A549 (cell line): ENCODE results near the gene TALDO1. TPM values are rescaled to one million over a fixed set of nuclear protein-coding genes. Genes with fewer than 3 reads are reported as not detected.
A peak's percentile ranks its signal among the peaks of the same experiment; 100 is the strongest.

Experiments used
- ATAC-seq, 2 experiments: fragments of 200-7000 bp in 1 of 2; fragments of >200 bp in 1 of 2; cut with Nextera tagmentation in 1 of 2; cut with Tn5 transposase in 1 of 2; 3 replicates each; pipeline versions ENCODE4 v1.8.0 to v1.9.1; 2018 to 2020; ENCODE audit warnings: mild to moderate bottlenecking in 1 of 2, moderate library complexity in 1 of 2
- CTCF ChIA-PET: fragments of 300-600 bp; sonication (Branson Sonifier 250); formaldehyde crosslinking; extraction: SDS; loops from one replicate; lab custom pipeline; 2021; ENCODE audit warnings: antibody characterized with exemption, inconsistent platforms; lab: Yijun Ruan, JAX
- POLR2A ChIA-PET: fragments of 350-600 bp; formaldehyde crosslinking; extraction: SDS; loops from one replicate; lab custom pipeline; 2021; ENCODE audit warnings: antibody characterized with exemption, inconsistent platforms; lab: Yijun Ruan, JAX
- DNase-seq, 2 experiments: peaks; one replicate each; pipeline versions ENCODE4 v3.0.0 to v3.0.0-alpha.2; 2011 to 2016; ENCODE audit warnings: low read depth in 1 of 2, low spot score in 1 of 2
- FAIRE-seq: peaks from 2 replicates; lab custom pipeline; 2011; peaks lifted over from hg19 to GRCh38; lab: Jason Lieb, UNC
- H3K27ac ChIP-seq, 2 experiments: fragments of >200 bp; sonication (Bioruptor Twin); formaldehyde crosslinking; 3 replicates each; pipeline ENCODE4 v1.5.1; 2016 to 2017
- H3K4me1 ChIP-seq: fragments of >200 bp; sonication (Bioruptor Twin); formaldehyde crosslinking; 3 replicates; pipeline ENCODE4 v1.6.1; 2016
- H3K4me2 ChIP-seq: fragments of >200 bp; sonication (Bioruptor Twin); formaldehyde crosslinking; 3 replicates; pipeline ENCODE4 v1.6.1; 2016
- H3K4me3 ChIP-seq: fragments of >200 bp; sonication (Bioruptor Twin); formaldehyde crosslinking; 3 replicates; pipeline ENCODE4 v1.5.1; 2016
- H3K9me3 ChIP-seq: fragments of >200 bp; sonication (Bioruptor Twin); formaldehyde crosslinking; 3 replicates; pipeline ENCODE4 v1.6.1; 2016
- BHLHE40 ChIP-seq: IDR thresholded peaks from 2 replicates; pipeline ENCODE4 v1.6.1; 2012; ENCODE audit warnings: low read depth, low read length, inconsistent platforms
- CBX8 ChIP-seq: fragments of 200-600 bp; sonication (generic); IDR thresholded peaks from 2 replicates; pipeline ENCODE4 v1.6.1; 2016
- CHD4 ChIP-seq: fragments of 200-600 bp; sonication (generic); IDR thresholded peaks from 2 replicates; pipeline ENCODE4 v1.6.1; 2016; ENCODE audit warnings: antibody characterized with exemption, mild to moderate bottlenecking, borderline replicate concordance
- EHF ChIP-seq: fragments of 250-450 bp; sonication (Bioruptor Pico); IDR thresholded peaks from 2 replicates; pipeline ENCODE4 v1.5.0; 2020; ENCODE audit warnings: mild to moderate bottlenecking
- ESRRA ChIP-seq: fragments of 150-350 bp; IDR thresholded peaks from 2 replicates; pipeline ENCODE4 v1.6.1; 2014; ENCODE audit warnings: mild to moderate bottlenecking, low read length, borderline replicate concordance
- HDAC2 ChIP-seq: fragments of 200-600 bp; sonication (generic); IDR thresholded peaks from 2 replicates; pipeline ENCODE4 v1.6.1; 2016
- HEYL ChIP-seq: fragments of 250-450 bp; sonication (Bioruptor Pico); IDR thresholded peaks from 2 replicates; pipeline ENCODE4 v1.8.0; 2021; ENCODE audit warnings: mild to moderate bottlenecking, moderate library complexity
- JUN ChIP-seq, 2 experiments: fragments of >200 bp; sonication (Bioruptor Twin); formaldehyde crosslinking; IDR thresholded peaks; 2 replicates in 1 of 2; 3 replicates in 1 of 2; pipeline ENCODE4 v1.6.1; 2016 to 2017
- JUNB ChIP-seq: fragments of >200 bp; sonication (Bioruptor Twin); formaldehyde crosslinking; IDR thresholded peaks from 2 replicates; pipeline ENCODE4 v1.6.1; 2016
- KDM1A ChIP-seq: fragments of 200-600 bp; sonication (generic); IDR thresholded peaks from 2 replicates; pipeline ENCODE4 v1.6.1; 2016; ENCODE audit warnings: low read depth, mild to moderate bottlenecking
- KDM5A ChIP-seq: fragments of 200-600 bp; sonication (generic); IDR thresholded peaks from 2 replicates; pipeline ENCODE4 v1.6.1; 2016; ENCODE audit warnings: antibody characterized with exemption, mild to moderate bottlenecking
- MAFK ChIP-seq: fragments of 450-650 bp; IDR thresholded peaks from 2 replicates; pipeline ENCODE4 v1.6.1; 2014; ENCODE audit not compliant: partially characterized antibody
- MAZ ChIP-seq: fragments of 150-350 bp; IDR thresholded peaks from 2 replicates; pipeline ENCODE4 v1.6.1; 2014; ENCODE audit warnings: antibody characterized with exemption, low read depth, low read length, borderline replicate concordance
- NPAS2 ChIP-seq: fragments of 250-450 bp; sonication (Bioruptor Pico); IDR thresholded peaks from 2 replicates; pipeline ENCODE4 v1.8.0; 2022; ENCODE audit warnings: mild to moderate bottlenecking, moderate library complexity, borderline replicate concordance
- NR3C1 ChIP-seq: fragments of >200 bp; sonication (Bioruptor Twin); formaldehyde crosslinking; IDR thresholded peaks from 3 replicates; pipeline ENCODE4 v1.6.1; 2017
- POLR2A ChIP-seq: IDR thresholded peaks from 2 replicates; pipeline ENCODE4 v1.6.1; 2012; ENCODE audit warnings: mild to moderate bottlenecking, low read length
- POLR2AphosphoS2 ChIP-seq: conservative IDR thresholded peaks from 2 replicates; pipeline ENCODE4 v1.6.1; 2012; ENCODE audit warnings: low read length, improper control_type of control experiment, inconsistent platforms
- RCOR1 ChIP-seq: fragments of 150-350 bp; IDR thresholded peaks from 2 replicates; pipeline ENCODE4 v1.6.1; 2014; ENCODE audit warnings: antibody characterized with exemption, low read length, low read depth
- SMC3 ChIP-seq: fragments of >200 bp; sonication (Bioruptor Twin); formaldehyde crosslinking; IDR thresholded peaks from 3 replicates; pipeline ENCODE4 v1.6.1; 2018; ENCODE audit warnings: inconsistent platforms
- SREBF2 ChIP-seq: fragments of 450-650 bp; IDR thresholded peaks from 2 replicates; pipeline ENCODE4 v1.6.1; 2014; ENCODE audit warnings: mild to moderate bottlenecking, moderate library complexity
- ZNF302 ChIP-seq: fragments of 250-450 bp; sonication (Bioruptor Pico); IDR thresholded peaks from 2 replicates; pipeline ENCODE4 v1.9.0; 2021; ENCODE audit warnings: inconsistent platforms, mild to moderate bottlenecking, moderate library complexity
- ZSCAN20 ChIP-seq: fragments of 250-450 bp; sonication (Bioruptor Pico); IDR thresholded peaks from 2 replicates; pipeline ENCODE4 v1.8.0; 2022; ENCODE audit warnings: mild to moderate bottlenecking, moderate library complexity
- WGBS: methylation state at CpG from one replicate; pipeline ENCODE4 v1.1.6; 2017; ENCODE audit errors: missing lambda C conversion rate; 5-methylcytosine and 5-hydroxymethylcytosine counted together
- polyA plus RNA-seq, 4 experiments: library from polyadenylated mRNA; depleted of rRNA in 3 of 4; stranded (reverse); fragments of >200 nt; fragmentation: RNase III in 1 of 4; extraction: RNeasy Plus Mini Kit Qiagen cat#74134 plus additional on column Dnase treatment in 1 of 4; gene quantifications; 2 replicates in 3 of 4; 3 replicates in 1 of 4; pipeline ENCODE4 v1.2.3, GENCODE V29; 2011 to 2017
- TF ChIP-seq, protein P1 (sequence below): fragments of 200-600 bp; sonication (generic); IDR thresholded peaks from 2 replicates; pipeline ENCODE4 v1.6.1; 2016; ENCODE audit warnings: antibody characterized with exemption, mild to moderate bottlenecking, moderate library complexity
- TF ChIP-seq, protein P2 (sequence below): fragments of 250-450 bp; sonication (Bioruptor Pico); IDR thresholded peaks from 2 replicates; pipeline ENCODE4 v1.5.0; 2020; ENCODE audit warnings: low read depth, mild to moderate bottlenecking, moderate library complexity
- TF ChIP-seq, protein P3 (sequence below): fragments of 250-450 bp; sonication (Bioruptor Pico); IDR thresholded peaks from 2 replicates; pipeline ENCODE4 v1.5.0; 2021; ENCODE audit warnings: mild to moderate bottlenecking, moderate library complexity, borderline replicate concordance
- TF ChIP-seq, protein P4 (sequence below): fragments of 150-350 bp; IDR thresholded peaks from 2 replicates; pipeline ENCODE4 v1.6.1; 2014; ENCODE audit warnings: low read depth, mild to moderate bottlenecking, low read length

The TALDO1 gene
- polyA plus RNA-seq, 2 of the 4 experiments (the other 2 are of a cell fraction), result 287 to 391 TPM

DNA sequence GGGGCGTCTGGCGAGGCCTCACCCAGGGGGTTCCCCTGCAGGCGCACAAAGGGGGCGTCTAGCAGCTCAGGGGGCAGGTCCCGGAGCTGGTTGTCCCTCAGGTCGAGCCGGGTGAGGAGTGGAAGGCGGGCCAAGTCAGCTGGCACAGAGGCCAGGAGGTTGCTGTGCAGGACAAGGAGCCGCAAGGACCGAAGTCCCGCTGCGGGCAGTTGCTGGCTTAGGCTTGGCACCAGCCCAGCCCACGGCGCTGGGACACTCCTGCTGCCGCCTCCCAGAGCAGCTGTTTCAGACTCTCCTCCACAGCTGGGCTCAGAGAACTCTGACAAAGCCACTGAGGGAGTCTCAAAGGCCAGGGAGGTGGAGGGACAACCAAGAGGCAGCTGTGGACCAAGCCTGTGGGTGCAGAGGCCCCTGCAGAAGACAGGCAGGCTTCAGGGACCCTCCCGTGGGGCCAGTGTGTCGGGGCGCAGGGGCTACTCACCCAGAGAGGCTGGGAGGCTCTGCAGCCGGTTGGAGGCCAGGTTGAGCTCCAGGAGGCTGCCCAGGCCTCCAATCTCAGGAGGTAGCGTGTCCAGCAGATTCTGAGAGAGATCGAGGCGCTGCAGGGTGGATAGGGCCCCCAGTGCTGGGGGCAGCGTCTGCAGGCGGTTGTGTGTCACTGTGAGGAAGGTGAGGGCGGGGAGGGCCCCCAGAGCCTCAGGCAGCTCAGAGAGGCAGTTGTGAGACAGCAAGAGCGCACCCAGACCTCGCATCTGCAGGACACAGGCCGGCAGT, 55.6 kb downstream of the TALDO1 start:
- POLR2A ChIA-PET, result interaction anchor here (2.0 kb wide), 1 partner anchor 17 kb away, joined by 9 read pairs; no protein-coding TSS in a partner anchor

DNA sequence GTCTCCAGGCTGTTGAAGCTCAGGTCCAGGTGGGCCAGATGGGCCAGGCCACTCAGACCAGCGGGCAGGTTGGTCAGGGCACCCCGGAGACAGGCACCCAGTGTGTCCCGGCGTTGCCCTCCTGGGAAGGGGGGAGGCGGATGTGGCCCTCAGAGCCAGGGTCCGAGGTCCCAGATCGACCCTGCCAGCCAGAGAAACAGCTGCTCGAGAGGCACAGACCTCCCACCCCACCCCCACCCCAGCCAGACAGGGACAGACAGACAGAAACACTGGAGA, 56.1 kb downstream of the TALDO1 start:
- no peak for FAIRE-seq
- H3K4me2 ChIP-seq, result no peak overlapping the region; the same call in 2 of the 3 replicates
- no peak for TF ChIP-seq HEYL (CRISPR knock-in tag)
- TF ChIP-seq ZNF302, result no peak
- no peak for TF ChIP-seq EHF (CRISPR knock-in tag)
- TF ChIP-seq MAZ, result no peak
- TF ChIP-seq ZSCAN20 (CRISPR knock-in tag), result no peak
- TF ChIP-seq NR3C1, result no peak
- no peak for TF ChIP-seq ESRRA
- TF ChIP-seq, protein P1, sequence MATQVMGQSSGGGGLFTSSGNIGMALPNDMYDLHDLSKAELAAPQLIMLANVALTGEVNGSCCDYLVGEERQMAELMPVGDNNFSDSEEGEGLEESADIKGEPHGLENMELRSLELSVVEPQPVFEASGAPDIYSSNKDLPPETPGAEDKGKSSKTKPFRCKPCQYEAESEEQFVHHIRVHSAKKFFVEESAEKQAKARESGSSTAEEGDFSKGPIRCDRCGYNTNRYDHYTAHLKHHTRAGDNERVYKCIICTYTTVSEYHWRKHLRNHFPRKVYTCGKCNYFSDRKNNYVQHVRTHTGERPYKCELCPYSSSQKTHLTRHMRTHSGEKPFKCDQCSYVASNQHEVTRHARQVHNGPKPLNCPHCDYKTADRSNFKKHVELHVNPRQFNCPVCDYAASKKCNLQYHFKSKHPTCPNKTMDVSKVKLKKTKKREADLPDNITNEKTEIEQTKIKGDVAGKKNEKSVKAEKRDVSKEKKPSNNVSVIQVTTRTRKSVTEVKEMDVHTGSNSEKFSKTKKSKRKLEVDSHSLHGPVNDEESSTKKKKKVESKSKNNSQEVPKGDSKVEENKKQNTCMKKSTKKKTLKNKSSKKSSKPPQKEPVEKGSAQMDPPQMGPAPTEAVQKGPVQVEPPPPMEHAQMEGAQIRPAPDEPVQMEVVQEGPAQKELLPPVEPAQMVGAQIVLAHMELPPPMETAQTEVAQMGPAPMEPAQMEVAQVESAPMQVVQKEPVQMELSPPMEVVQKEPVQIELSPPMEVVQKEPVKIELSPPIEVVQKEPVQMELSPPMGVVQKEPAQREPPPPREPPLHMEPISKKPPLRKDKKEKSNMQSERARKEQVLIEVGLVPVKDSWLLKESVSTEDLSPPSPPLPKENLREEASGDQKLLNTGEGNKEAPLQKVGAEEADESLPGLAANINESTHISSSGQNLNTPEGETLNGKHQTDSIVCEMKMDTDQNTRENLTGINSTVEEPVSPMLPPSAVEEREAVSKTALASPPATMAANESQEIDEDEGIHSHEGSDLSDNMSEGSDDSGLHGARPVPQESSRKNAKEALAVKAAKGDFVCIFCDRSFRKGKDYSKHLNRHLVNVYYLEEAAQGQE, result no peak
- TF ChIP-seq, protein P2, sequence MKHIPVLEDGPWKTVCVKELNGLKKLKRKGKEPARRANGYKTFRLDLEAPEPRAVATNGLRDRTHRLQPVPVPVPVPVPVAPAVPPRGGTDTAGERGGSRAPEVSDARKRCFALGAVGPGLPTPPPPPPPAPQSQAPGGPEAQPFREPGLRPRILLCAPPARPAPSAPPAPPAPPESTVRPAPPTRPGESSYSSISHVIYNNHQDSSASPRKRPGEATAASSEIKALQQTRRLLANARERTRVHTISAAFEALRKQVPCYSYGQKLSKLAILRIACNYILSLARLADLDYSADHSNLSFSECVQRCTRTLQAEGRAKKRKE (CRISPR knock-in tag), result no peak
- TF ChIP-seq MAFK, result no peak
- no peak for TF ChIP-seq CHD4
- no peak for TF ChIP-seq POLR2A
- TF ChIP-seq JUN (IDR thresholded peaks at IDR 0.05), result no peak
- no peak for TF ChIP-seq SREBF2

More for the DNA sequence above, 55.6 kb downstream of the TALDO1 start:
- WGBS, result 82% methylated on average over 23 of the region's 28 CpGs
- Histone ChIP-seq H3K4me2 (no peak overlapping the region), H3K4me3 (no peak overlapping the region), H3K27ac (no peak overlapping the region), H3K4me1 (peaks cover 15% of the 10 kb centered on the region; the same call in 2 of the 3 replicates), H3K9me3 (no peaks in the 10 kb centered on the region)
- ATAC-seq, result no peak
- CTCF ChIA-PET, result interaction anchor here (0.6 to 1.4 kb wide), 5 partner anchors 10 to 248 kb away, joined by 3 to 4 read pairs (median 3); no protein-coding TSS in a partner anchor
- DNase-seq, result no peak
- FAIRE-seq, result no peak
- no peak for TF ChIP-seq ZSCAN20 (CRISPR knock-in tag)
- TF ChIP-seq CHD4, result no peak
- no peak for TF ChIP-seq NPAS2
- TF ChIP-seq EHF (CRISPR knock-in tag), result no peak
- no peak for TF ChIP-seq KDM1A
- TF ChIP-seq, protein P3, sequence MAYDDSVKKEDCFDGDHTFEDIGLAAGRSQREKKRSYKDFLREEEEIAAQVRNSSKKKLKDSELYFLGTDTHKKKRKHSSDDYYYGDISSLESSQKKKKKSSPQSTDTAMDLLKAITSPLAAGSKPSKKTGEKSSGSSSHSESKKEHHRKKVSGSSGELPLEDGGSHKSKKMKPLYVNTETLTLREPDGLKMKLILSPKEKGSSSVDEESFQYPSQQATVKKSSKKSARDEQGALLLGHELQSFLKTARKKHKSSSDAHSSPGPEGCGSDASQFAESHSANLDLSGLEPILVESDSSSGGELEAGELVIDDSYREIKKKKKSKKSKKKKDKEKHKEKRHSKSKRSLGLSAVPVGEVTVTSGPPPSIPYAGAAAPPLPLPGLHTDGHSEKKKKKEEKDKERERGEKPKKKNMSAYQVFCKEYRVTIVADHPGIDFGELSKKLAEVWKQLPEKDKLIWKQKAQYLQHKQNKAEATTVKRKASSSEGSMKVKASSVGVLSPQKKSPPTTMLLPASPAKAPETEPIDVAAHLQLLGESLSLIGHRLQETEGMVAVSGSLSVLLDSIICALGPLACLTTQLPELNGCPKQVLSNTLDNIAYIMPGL (CRISPR knock-in tag), result no peak
- TF ChIP-seq POLR2A, result no peak
- TF ChIP-seq CBX8, result no peak
- no peak for TF ChIP-seq SMC3
- TF ChIP-seq, protein P4, sequence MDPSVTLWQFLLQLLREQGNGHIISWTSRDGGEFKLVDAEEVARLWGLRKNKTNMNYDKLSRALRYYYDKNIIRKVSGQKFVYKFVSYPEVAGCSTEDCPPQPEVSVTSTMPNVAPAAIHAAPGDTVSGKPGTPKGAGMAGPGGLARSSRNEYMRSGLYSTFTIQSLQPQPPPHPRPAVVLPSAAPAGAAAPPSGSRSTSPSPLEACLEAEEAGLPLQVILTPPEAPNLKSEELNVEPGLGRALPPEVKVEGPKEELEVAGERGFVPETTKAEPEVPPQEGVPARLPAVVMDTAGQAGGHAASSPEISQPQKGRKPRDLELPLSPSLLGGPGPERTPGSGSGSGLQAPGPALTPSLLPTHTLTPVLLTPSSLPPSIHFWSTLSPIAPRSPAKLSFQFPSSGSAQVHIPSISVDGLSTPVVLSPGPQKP, result no peak
- no peak for TF ChIP-seq POLR2AphosphoS2
- no peak for TF ChIP-seq BHLHE40
- TF ChIP-seq RCOR1, result no peak
- TF ChIP-seq HDAC2, result no peak
- TF ChIP-seq SREBF2, result no peak
- no peak for TF ChIP-seq JUNB
- TF ChIP-seq KDM5A, result no peak
- TF ChIP-seq, protein P1, result no peak

More for the DNA sequence above, 56.1 kb downstream of the TALDO1 start:
- CTCF ChIA-PET, result interaction anchor here (1.1 to 1.4 kb wide), 3 partner anchors 16 to 249 kb away, joined by 3 to 4 read pairs (median 4); no protein-coding TSS in a partner anchor
- H3K27ac ChIP-seq, result peak overlapping the region in 1 of 2 experiments; percentile 90; a peak in 3 of 6 replicates
- POLR2A ChIA-PET, result interaction anchor here (2.0 kb wide), 1 partner anchor 16 kb away, joined by 9 read pairs; no protein-coding TSS in a partner anchor
- no CpG with 5 or more reads among the region's 8 CpGs for WGBS
- H3K4me3 ChIP-seq, result no peak overlapping the region
- peaks cover 21% of the 10 kb centered on the region for H3K4me1 ChIP-seq
- ATAC-seq (no peak), DNase-seq (no peak)
- no peaks in the 10 kb centered on the region for H3K9me3 ChIP-seq
